ENCODE data around the gene RIPK1. TPM values are rescaled to one million over a fixed set of nuclear protein-coding genes. Genes with fewer than 3 reads are reported as not detected.
A peak's percentile ranks its signal among the peaks of the same experiment; 100 is the strongest.
"Not testable (repeated sequence)": the region's sequence is repeated elsewhere in the genome, so short reads cannot be mapped to it uniquely, and the experiment has no call there.

The RIPK1 gene
- total RNA-seq, 1 donor from 2014 or later, result 21.8 TPM

GRCh38 chr6:3057063-3057770 is 11.1 kb upstream of the RIPK1 start:
- no peak for ATAC-seq (ENCODE audit: low read depth)
- peaks cover 14% of the 10 kb centered on the region for H3K4me1 Mint-ChIP-seq
- intact Hi-C loops (cut with micrococcal nuclease), result no loop called here
- H3K27me3 Mint-ChIP-seq, result no peaks in the 10 kb centered on the region
- ChIA-PET POLR2A (no interaction called here), CTCF (interaction anchor here (1.3 to 5.4 kb wide), 4 partner anchors 11 to 59 kb away, joined by 3 to 50 read pairs (median 6); partner anchors contain the start of genes NQO2 and RIPK1)
- DNase-seq, result no peak
- no peaks in the 10 kb centered on the region for H3K9me3 Mint-ChIP-seq
- no peak for TF ChIP-seq CTCF (IDR thresholded peaks at IDR 0.05)
- no peaks in the 10 kb centered on the region for H3K36me3 Mint-ChIP-seq (ENCODE audit: low read depth)
- no peak overlapping the region for H3K27ac Mint-ChIP-seq
- no peak overlapping the region for H3K4me3 Mint-ChIP-seq

- DNase-seq (no peak), ATAC-seq (ENCODE audit: low read depth) (no peak)
- H3K27me3 Mint-ChIP-seq, result no peaks in the 10 kb centered on the region
- H3K27ac Mint-ChIP-seq, result no peak overlapping the region
- intact Hi-C loops (cut with micrococcal nuclease), result no loop called here
- H3K4me1 Mint-ChIP-seq, result peaks cover 5% of the 10 kb centered on the region
- H3K4me3 Mint-ChIP-seq, result no peak overlapping the region
- CTCF ChIA-PET, result interaction anchor here (0.9 to 1.1 kb wide), 2 partner anchors 58 to 59 kb away, joined by 3 read pairs; partner anchors contain the start of gene NQO2
- no peaks in the 10 kb centered on the region for H3K9me3 Mint-ChIP-seq
- no peak for TF ChIP-seq CTCF (IDR thresholded peaks at IDR 0.05)
- POLR2A ChIA-PET, result no interaction called here
- no peaks in the 10 kb centered on the region for H3K36me3 Mint-ChIP-seq (ENCODE audit: low read depth)
Measured at GRCh38 chr6:3058957-3059356, 9.3 kb upstream of the RIPK1 start.

GRCh38 chr6:3060092-3060491 is 8.2 kb upstream of the RIPK1 start:
- H3K4me3 Mint-ChIP-seq; H3K4me1 Mint-ChIP-seq; POLR2A ChIA-PET; H3K36me3 Mint-ChIP-seq (ENCODE audit: low read depth); H3K27ac Mint-ChIP-seq; H3K27me3 Mint-ChIP-seq; H3K9me3 Mint-ChIP-seq; intact Hi-C loops (cut with micrococcal nuclease); DNase-seq; ATAC-seq (ENCODE audit: low read depth): not testable (repeated sequence)
- CTCF ChIA-PET, result interaction anchor here (1.1 kb wide), 1 partner anchor 59 kb away, joined by 3 read pairs; no protein-coding TSS in a partner anchor

- intact Hi-C loops (cut with micrococcal nuclease), result no loop called here
- ChIA-PET POLR2A (interaction anchor here (1.0 kb wide), 1 partner anchor 62 kb away, joined by 3 read pairs; no protein-coding TSS in a partner anchor), CTCF (no interaction called here)
- Mint-ChIP-seq H3K4me1 (peaks cover 8% of the 10 kb centered on the region), H3K27me3 (no peaks in the 10 kb centered on the region), H3K4me3 (no peak overlapping the region), H3K27ac (no peak overlapping the region), H3K36me3 (ENCODE audit: low read depth) (peaks cover 2% of the 10 kb centered on the region), H3K9me3 (no peaks in the 10 kb centered on the region)
- no peak for TF ChIP-seq CTCF (IDR thresholded peaks at IDR 0.05)
- DNase-seq (no peak), ATAC-seq (ENCODE audit: low read depth) (no peak)
Measured at GRCh38 chr6:3061501-3061941, 6.8 kb upstream of the RIPK1 start.

GRCh38 chr6:3063340-3063732 is 5.0 kb upstream of the RIPK1 start:
- H3K27ac Mint-ChIP-seq; H3K36me3 Mint-ChIP-seq (ENCODE audit: low read depth); DNase-seq; H3K27me3 Mint-ChIP-seq; H3K9me3 Mint-ChIP-seq; ATAC-seq (ENCODE audit: low read depth): not testable (repeated sequence)
- POLR2A ChIA-PET, result interaction anchor here (0.5 to 1.3 kb wide), 19 partner anchors 10 to 1073 kb away, joined by 3 to 30 read pairs (median 4); partner anchors contain the start of genes BPHL, ECI2, SERPINB1 and TUBB2A
- Mint-ChIP-seq H3K4me3 (peak overlapping the region; percentile 83), H3K4me1 (peaks cover 16% of the 10 kb centered on the region)
- CTCF ChIA-PET, result interaction anchor here (0.8 to 1.0 kb wide), 4 partner anchors 10 to 188 kb away, joined by 3 to 5 read pairs (median 4); partner anchors contain the start of gene NQO2
- intact Hi-C loops (cut with micrococcal nuclease), result loop anchor here (2.0 kb wide), 1 partner anchor 65 kb away; the partner anchor contains the start of gene NQO2
